Endothelial cell of umbilical vein (primary cell): Measurements from ENCODE around the gene LYZL6. TPM values are rescaled to one million over a fixed set of nuclear protein-coding genes. Genes with fewer than 3 reads are reported as not detected.

Source experiments
- BruUV-seq: library from RNA; stranded (reverse); fragments of 400-500 nt; replicated peaks from 2 replicates; lab custom pipeline; 2021; lab: Mats Ljungman, UMichigan
- CTCF ChIA-PET: fragments of 300-600, 350-600 bp; sonication (Branson Sonifier 250); formaldehyde crosslinking; loops from one replicate; lab custom pipeline; 2021; ENCODE audit warnings: antibody characterized with exemption, inconsistent platforms; lab: Charles Lee
- POLR2A ChIA-PET: fragments of 300-600, 350-600 bp; sonication (Branson Sonifier 250); formaldehyde crosslinking; loops from one replicate; lab custom pipeline; 2021; ENCODE audit warnings: antibody characterized with exemption, inconsistent platforms; lab: Charles Lee
- DNase-seq: peaks from one replicate; pipeline ENCODE4 v3.0.0-alpha.2; 2011; ENCODE audit warnings: low read depth, low spot score
- FAIRE-seq: peaks from 2 replicates; lab custom pipeline; 2011; peaks lifted over from hg19 to GRCh38; lab: Jason Lieb, UNC
- H2AFZ ChIP-seq: 2 replicates; pipeline ENCODE4 v1.6.0; 2012; ENCODE audit warnings: low read depth, low read length, control low read depth, inconsistent platforms
- H3K27ac ChIP-seq: 2 replicates; pipeline ENCODE4 v1.5.1; 2011; ENCODE audit warnings: low read depth, mild to moderate bottlenecking, control low read depth, low read length, moderate library complexity; ENCODE audit not compliant: insufficient read depth
- H3K27me3 ChIP-seq, 2 experiments: 2 replicates each; pipeline versions ENCODE4 v1.6.0 to v1.6.1; 2011; ENCODE audit warnings: low read length in 2 of 2, mixed read lengths in 1 of 2; ENCODE audit not compliant: control insufficient read depth in 2 of 2, insufficient read depth in 2 of 2
- H3K36me3 ChIP-seq, 2 experiments: 2 replicates in 1 of 2; 3 replicates in 1 of 2; pipeline ENCODE4 v1.5.1; 2011; ENCODE audit warnings: low read length in 2 of 2, mild to moderate bottlenecking in 1 of 2, moderate library complexity in 1 of 2; ENCODE audit not compliant: control insufficient read depth in 2 of 2, insufficient read depth in 2 of 2; ENCODE audit errors: extremely low read depth in 1 of 2
- H3K4me1 ChIP-seq: 3 replicates; pipeline ENCODE4 v1.5.1; 2011; ENCODE audit warnings: mild to moderate bottlenecking, low read length; ENCODE audit not compliant: control insufficient read depth, insufficient read depth; ENCODE audit errors: extremely low read depth
- H3K4me2 ChIP-seq: 2 replicates; pipeline ENCODE4 v1.6.1; 2011; ENCODE audit warnings: low read length, control low read depth, mixed read lengths; ENCODE audit not compliant: insufficient read depth
- H3K4me3 ChIP-seq, 3 experiments: fragments of 200-600 bp in 1 of 3; sonication (generic), shearing (Covaris generic) in 1 of 3; replicated peaks in 1 of 3; 2 replicates each; pipeline ENCODE4 v1.5.1; 2011 to 2016; ENCODE audit warnings: control low read depth in 3 of 3, low read length in 3 of 3, mild to moderate bottlenecking in 2 of 3, inconsistent platforms in 1 of 3, low read depth in 1 of 3, moderate library complexity in 1 of 3; ENCODE audit not compliant: insufficient read depth in 1 of 3
- H3K79me2 ChIP-seq: 2 replicates; pipeline ENCODE4 v1.6.0; 2012; ENCODE audit warnings: low read length, inconsistent platforms; ENCODE audit not compliant: control insufficient read depth, insufficient read depth
- H3K9ac ChIP-seq: replicated peaks from 2 replicates; pipeline ENCODE3; 2011; ENCODE audit warnings: low read length, control low read depth; ENCODE audit not compliant: insufficient read depth; ENCODE audit errors: extremely low read depth
- H3K9me1 ChIP-seq: replicated peaks from 3 replicates; pipeline ENCODE4 v1.6.0; 2011; ENCODE audit warnings: mild to moderate bottlenecking, low read length; ENCODE audit not compliant: control insufficient read depth, insufficient read depth; ENCODE audit errors: extremely low read depth
- H3K9me3 ChIP-seq: replicated peaks from 2 replicates; pipeline ENCODE4 v1.5.1; 2012; ENCODE audit warnings: low read length, inconsistent platforms; ENCODE audit not compliant: control insufficient read depth, insufficient read depth
- H4K20me1 ChIP-seq: replicated peaks from 2 replicates; pipeline ENCODE3; 2011; ENCODE audit warnings: mild to moderate bottlenecking, low read length; ENCODE audit not compliant: control insufficient read depth, insufficient read depth; ENCODE audit errors: extremely low read depth
- EZH2 ChIP-seq: IDR thresholded peaks from 2 replicates; pipeline ENCODE4 v1.6.1; 2012; ENCODE audit warnings: borderline replicate concordance, low read depth, mild to moderate bottlenecking, moderate library complexity, low read length, inconsistent platforms; ENCODE audit not compliant: severe bottlenecking
- FOS ChIP-seq: IDR thresholded peaks from 2 replicates; pipeline ENCODE4 v1.6.1; 2011; ENCODE audit warnings: mild to moderate bottlenecking, low read length, moderate library complexity, borderline replicate concordance; ENCODE audit not compliant: insufficient read depth
- JUN ChIP-seq: IDR thresholded peaks from 2 replicates; pipeline ENCODE4 v1.6.1; 2011; ENCODE audit warnings: borderline replicate concordance, low read depth; ENCODE audit not compliant: insufficient read length, insufficient read depth
- MYC ChIP-seq: IDR thresholded peaks from one replicate; pipeline ENCODE4 v1.6.1; 2011; ENCODE audit warnings: mild to moderate bottlenecking, low read depth, low read length
- POLR2A ChIP-seq: IDR thresholded peaks from 2 replicates; pipeline ENCODE4 v1.6.1; 2012; ENCODE audit warnings: low read depth, mild to moderate bottlenecking, control low read depth, low read length
- POLR2AphosphoS5 ChIP-seq: IDR thresholded peaks from 2 replicates; pipeline ENCODE4 v1.6.1; 2012; ENCODE audit warnings: low read depth, mild to moderate bottlenecking, control low read depth, low read length, moderate library complexity; ENCODE audit not compliant: insufficient read depth
- dilution Hi-C: fragments of 300-500 bp; cut with MboI; formaldehyde crosslinking; loops from one replicate; pipeline ENCODE4 v1.15.0; 2019; ENCODE audit warnings: low sequenced_read_pairs; ENCODE audit not compliant: extremely low pct_ligation_motif_present
- intact Hi-C: fragments of 100-400 bp; cut with micrococcal nuclease; formaldehyde crosslinking; loops from one replicate; pipeline ENCODE4 v1.10.0; 2022
- polyA plus RNA-seq, 4 experiments: library from polyadenylated mRNA; depleted of rRNA in 3 of 4; stranded (reverse) in 3 of 4; unstranded in 1 of 4; fragments of >200 nt; gene quantifications; 2 replicates each; pipeline versions ENCODE4 v1.2.1 to v1.2.3, GENCODE V29; 2011 to 2012; ENCODE audit warnings: missing spikeins in 1 of 4
- total RNA-seq: library from RNA; stranded (reverse); gene quantifications from 2 replicates; pipeline ENCODE4 v1.2.3, GENCODE V29; 2021
- TF ChIP-seq, protein P1 (sequence below): IDR thresholded peaks from 2 replicates; pipeline ENCODE4 v1.6.1; 2011; ENCODE audit not compliant: insufficient read depth, insufficient read length
- TF ChIP-seq, protein P2 (sequence below), 2 donors: IDR thresholded peaks; 1 replicate in 1 of 2; 2 replicates in 1 of 2; pipeline ENCODE4 v1.5.1; 2011; ENCODE audit warnings: low read length in 2 of 2, mild to moderate bottlenecking in 2 of 2, moderate library complexity in 2 of 2, control low read depth in 1 of 2, inconsistent platforms in 1 of 2, low read depth in 1 of 2; ENCODE audit not compliant: insufficient read depth in 1 of 2; ENCODE audit errors: extremely low read depth in 1 of 2

The LYZL6 gene
- total and polyA plus RNA-seq, 2 donors (not counting 3 experiments of a cell fraction or from before 2014, with no cell fraction given), result not detected

DNA sequence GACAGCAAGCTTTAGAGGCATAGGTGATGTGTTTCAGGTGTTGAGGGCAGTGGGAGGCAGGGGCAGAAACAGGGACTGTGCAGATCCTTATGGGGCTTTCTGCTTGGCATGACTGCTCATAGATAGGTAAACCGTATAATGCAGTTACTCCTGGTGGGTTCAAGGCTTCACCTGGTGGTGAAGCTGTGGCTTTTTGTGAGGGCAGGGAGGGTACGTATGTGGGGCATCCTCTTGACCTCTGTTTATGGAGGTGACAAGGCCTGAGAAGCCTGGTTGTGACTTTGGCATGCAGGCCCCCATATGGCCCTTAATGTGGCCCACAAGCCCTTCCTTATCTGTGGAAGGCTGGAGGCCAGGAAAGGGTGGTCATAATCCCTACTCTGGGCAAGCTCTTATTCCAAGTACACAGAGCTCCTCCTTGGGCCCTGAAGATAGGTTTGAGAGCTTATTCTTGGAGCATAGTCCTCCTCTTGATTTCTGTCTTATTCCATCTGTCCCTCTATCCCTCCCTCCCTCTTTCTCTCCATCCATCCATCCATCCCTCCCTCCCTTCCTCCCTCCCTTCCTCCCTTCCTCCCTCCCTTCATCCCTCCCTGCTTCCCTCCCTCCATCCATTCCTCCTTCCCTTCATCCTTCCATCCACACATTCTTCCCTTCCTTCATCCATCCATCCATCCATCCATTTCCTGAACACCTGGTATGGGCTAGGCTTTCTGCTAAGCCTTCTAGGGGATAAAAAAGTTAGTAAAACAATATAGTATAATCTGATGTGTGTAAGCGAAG is 39.1 kb upstream of the LYZL6 start:
- FAIRE-seq (no peak), DNase-seq (no peak)
- Histone ChIP-seq H3K9ac (no peak overlapping the region), H4K20me1 (no peaks in the 10 kb centered on the region), H3K79me2 (no peaks in the 10 kb centered on the region), H3K9me1 (no peaks in the 10 kb centered on the region), H3K27me3 (no peaks in the 10 kb centered on the region), H3K9me3 (no peaks in the 10 kb centered on the region), H3K27ac (no peak overlapping the region), H2AFZ (no peak overlapping the region), H3K4me1 (peaks cover 31% of the 10 kb centered on the region), H3K36me3 (peaks cover 0 to 4% of the 10 kb centered on the region in 2 experiments), H3K4me2 (no peak overlapping the region), H3K4me3 (no peak overlapping the region)
- intact Hi-C loops (no loop called here), dilution Hi-C loops (no loop called here)
- POLR2A ChIA-PET, result no interaction called here
- TF ChIP-seq, protein P1, sequence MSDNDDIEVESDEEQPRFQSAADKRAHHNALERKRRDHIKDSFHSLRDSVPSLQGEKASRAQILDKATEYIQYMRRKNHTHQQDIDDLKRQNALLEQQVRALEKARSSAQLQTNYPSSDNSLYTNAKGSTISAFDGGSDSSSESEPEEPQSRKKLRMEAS, result no peak
- BruUV-seq, result no TSS peak
- CTCF ChIA-PET, result interaction anchor here (0.9 to 4.9 kb wide), 9 partner anchors 10 to 91 kb away, joined by 3 to 22 read pairs (median 4); no protein-coding TSS in a partner anchor

DNA sequence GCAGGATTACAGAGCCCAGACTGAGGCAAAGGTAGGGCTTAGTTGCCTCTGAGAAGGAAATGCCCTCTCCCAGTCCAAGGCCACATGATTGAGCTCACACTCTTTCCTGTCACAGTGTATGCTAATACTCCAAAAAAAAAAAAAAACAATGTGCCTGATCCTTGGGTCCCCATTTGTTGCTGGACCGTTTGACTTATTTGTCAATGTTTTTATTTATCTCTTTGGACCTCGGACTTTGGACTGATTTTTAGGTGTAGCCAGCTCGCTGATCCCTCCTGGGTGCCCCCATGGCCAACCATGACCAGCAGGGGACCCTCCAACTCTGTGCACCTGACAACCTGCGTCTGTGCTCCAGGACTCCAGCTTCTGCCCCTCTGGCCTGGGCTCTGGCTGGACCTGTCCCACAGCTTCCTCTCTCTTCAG is 38.4 kb upstream of the LYZL6 start:
- intact Hi-C loops (no loop called here), dilution Hi-C loops (no loop called here)
- no peak for DNase-seq
- TF ChIP-seq EZH2 (no peak), JUN (no peak), POLR2A (no peak), FOS (no peak), MYC (no peak), POLR2AphosphoS5 (no peak)
- TF ChIP-seq, protein P2, sequence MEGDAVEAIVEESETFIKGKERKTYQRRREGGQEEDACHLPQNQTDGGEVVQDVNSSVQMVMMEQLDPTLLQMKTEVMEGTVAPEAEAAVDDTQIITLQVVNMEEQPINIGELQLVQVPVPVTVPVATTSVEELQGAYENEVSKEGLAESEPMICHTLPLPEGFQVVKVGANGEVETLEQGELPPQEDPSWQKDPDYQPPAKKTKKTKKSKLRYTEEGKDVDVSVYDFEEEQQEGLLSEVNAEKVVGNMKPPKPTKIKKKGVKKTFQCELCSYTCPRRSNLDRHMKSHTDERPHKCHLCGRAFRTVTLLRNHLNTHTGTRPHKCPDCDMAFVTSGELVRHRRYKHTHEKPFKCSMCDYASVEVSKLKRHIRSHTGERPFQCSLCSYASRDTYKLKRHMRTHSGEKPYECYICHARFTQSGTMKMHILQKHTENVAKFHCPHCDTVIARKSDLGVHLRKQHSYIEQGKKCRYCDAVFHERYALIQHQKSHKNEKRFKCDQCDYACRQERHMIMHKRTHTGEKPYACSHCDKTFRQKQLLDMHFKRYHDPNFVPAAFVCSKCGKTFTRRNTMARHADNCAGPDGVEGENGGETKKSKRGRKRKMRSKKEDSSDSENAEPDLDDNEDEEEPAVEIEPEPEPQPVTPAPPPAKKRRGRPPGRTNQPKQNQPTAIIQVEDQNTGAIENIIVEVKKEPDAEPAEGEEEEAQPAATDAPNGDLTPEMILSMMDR (IDR thresholded peaks at IDR 0.05; ENCODE audit: extremely low read depth in 1 of 2, insufficient read depth in 1 of 2, low read depth in 1 of 2, low read length in 2 of 2), result peak in 1 of 2 donors; percentile 11
- TF ChIP-seq, protein P1, result no peak
- no peak overlapping the region for H3K27ac ChIP-seq
- no peaks in the 10 kb centered on the region for H4K20me1 ChIP-seq
- no TSS peak for BruUV-seq
- H3K27me3 ChIP-seq, result no peaks in the 10 kb centered on the region
- FAIRE-seq, result no peak
- H3K4me2 ChIP-seq, result no peak overlapping the region
- H3K36me3 ChIP-seq, result peaks cover 0 to 4% of the 10 kb centered on the region in 2 experiments
- H3K79me2 ChIP-seq, result no peaks in the 10 kb centered on the region
- ChIA-PET POLR2A (no interaction called here), CTCF (interaction anchor here (0.9 to 4.9 kb wide), 9 partner anchors 9 to 92 kb away, joined by 3 to 22 read pairs (median 4); no protein-coding TSS in a partner anchor)
- H3K4me1 ChIP-seq, result peaks cover 24% of the 10 kb centered on the region
- no peak overlapping the region for H3K4me3 ChIP-seq
- H3K9me3 ChIP-seq, result no peaks in the 10 kb centered on the region
- no peaks in the 10 kb centered on the region for H3K9me1 ChIP-seq
- H3K9ac ChIP-seq, result no peak overlapping the region
- no peak overlapping the region for H2AFZ ChIP-seq
